Liver (tissue), 9 donors: ENCODE data around the gene MOB3B. TPM values are rescaled to one million over a fixed set of nuclear protein-coding genes. Genes with fewer than 3 reads are reported as not detected.

Experiments used
- DNase-seq: peaks from one replicate; pipeline ENCODE4 v3.0.0-alpha.2; 2017; ENCODE audit warnings: low spot score
- H3K27ac ChIP-seq, 2 donors: one replicate each; pipeline ENCODE4 v1.7.0; 2013; ENCODE audit warnings: inconsistent platforms in 2 of 2, low read length in 2 of 2, control low read depth in 1 of 2, low read depth in 1 of 2, mild to moderate bottlenecking in 1 of 2
- H3K27me3 ChIP-seq, 4 donors: one replicate each; pipeline versions ENCODE4 v1.6.1 to v1.7.0; 2013; ENCODE audit warnings: low read length in 3 of 4, inconsistent platforms in 1 of 4, mild to moderate bottlenecking in 1 of 4, moderate library complexity in 1 of 4; ENCODE audit not compliant: control insufficient read depth in 4 of 4, insufficient read depth in 4 of 4
- H3K36me3 ChIP-seq, 4 donors: one replicate each; pipeline versions ENCODE4 v1.6.1 to v1.7.0; 2013; ENCODE audit warnings: low read length in 3 of 4, mild to moderate bottlenecking in 3 of 4, low read depth in 1 of 4, moderate library complexity in 1 of 4; ENCODE audit not compliant: control insufficient read depth in 4 of 4, insufficient read depth in 3 of 4
- H3K4me1 ChIP-seq, 4 donors: one replicate each; pipeline versions ENCODE4 v1.6.1 to v1.7.0; 2013; ENCODE audit warnings: low read length in 3 of 4, mild to moderate bottlenecking in 3 of 4, moderate library complexity in 1 of 4; ENCODE audit not compliant: control insufficient read depth in 4 of 4, insufficient read depth in 4 of 4
- H3K4me3 ChIP-seq, 3 donors: one replicate each; pipeline versions ENCODE4 v1.6.1 to v1.7.0; 2013; ENCODE audit warnings: low read length in 3 of 3, control low read depth in 1 of 3, low read depth in 1 of 3, mild to moderate bottlenecking in 1 of 3
- H3K9ac ChIP-seq, 2 donors: one replicate each; pipeline ENCODE4 v1.7.0; 2013; ENCODE audit warnings: low read length in 2 of 2, mild to moderate bottlenecking in 2 of 2, moderate library complexity in 2 of 2, control low read depth in 1 of 2, low read depth in 1 of 2
- H3K9me3 ChIP-seq, 4 donors: one replicate each; pipeline versions ENCODE4 v1.6.1 to v1.7.0; 2013; ENCODE audit warnings: low read length in 3 of 4; ENCODE audit not compliant: control insufficient read depth in 4 of 4
- ATF3 ChIP-seq: IDR thresholded peaks from 2 replicates; pipeline ENCODE4 v1.6.1; 2016; ENCODE audit warnings: antibody characterized with exemption
- FOXA1 ChIP-seq: IDR thresholded peaks from 2 replicates; pipeline ENCODE4 v1.6.1; 2016; ENCODE audit warnings: antibody characterized with exemption
- GABPA ChIP-seq, 2 donors: IDR thresholded peaks in 1 of 2; conservative IDR thresholded peaks in 1 of 2; 2 replicates each; pipeline ENCODE4 v1.6.1; 2016; ENCODE audit warnings: antibody characterized with exemption in 2 of 2, mild to moderate bottlenecking in 1 of 2, moderate library complexity in 1 of 2
- HNF4A ChIP-seq, 2 donors: conservative IDR thresholded peaks; 2 replicates each; pipeline ENCODE4 v1.6.1; 2016; ENCODE audit warnings: antibody characterized with exemption in 2 of 2, mild to moderate bottlenecking in 2 of 2
- JUND ChIP-seq, 2 donors: IDR thresholded peaks; 2 replicates each; pipeline ENCODE4 v1.6.1; 2016; ENCODE audit warnings: antibody characterized with exemption in 2 of 2
- MAX ChIP-seq: IDR thresholded peaks from 2 replicates; pipeline ENCODE4 v1.6.1; 2016; ENCODE audit warnings: antibody characterized with exemption
- NR2F2 ChIP-seq: IDR thresholded peaks from 2 replicates; pipeline ENCODE4 v1.6.1; 2016; ENCODE audit warnings: antibody characterized with exemption
- REST ChIP-seq: IDR thresholded peaks from 2 replicates; pipeline ENCODE4 v1.6.1; 2016; ENCODE audit warnings: antibody characterized with exemption, mild to moderate bottlenecking
- TAF1 ChIP-seq: conservative IDR thresholded peaks from 2 replicates; pipeline ENCODE4 v1.6.1; 2016; ENCODE audit warnings: antibody characterized with exemption, mild to moderate bottlenecking
- YY1 ChIP-seq: IDR thresholded peaks from 2 replicates; pipeline ENCODE4 v1.6.1; 2016; ENCODE audit warnings: antibody characterized with exemption, mild to moderate bottlenecking
- ZBTB33 ChIP-seq: IDR thresholded peaks from 2 replicates; pipeline ENCODE4 v1.6.1; 2016; ENCODE audit warnings: antibody characterized with exemption
- WGBS: extraction: QIAGEN DNeasy Blood & Tissue Kit; methylation state at CpG from one replicate; pipeline ENCODE4 v1.1.7; 2013; 5-methylcytosine and 5-hydroxymethylcytosine counted together
- polyA plus RNA-seq, 2 donors: library from polyadenylated mRNA; stranded (reverse) in 1 of 2; unstranded in 1 of 2; fragments of 200-250 nt in 1 of 2; fragments of >200 nt in 1 of 2; fragmentation: Nextera tagmentation in 1 of 2; extraction: Ambion mirVana in 1 of 2; gene quantifications; one replicate each; pipeline versions ENCODE4 v1.2.1 to v1.2.3, GENCODE V29; 2013 to 2015
- total RNA-seq, 2 donors: library from RNA; depleted of rRNA; stranded (reverse); fragments of >200 nt; gene quantifications; one replicate each; pipeline ENCODE4 v1.2.3, GENCODE V29; 2014
- donor health status: healthy.
- donor health status: healthy.
- donor health status: healthy.
- donor health status: healthy.
- donor health status: healthy.

The MOB3B gene
- total and polyA plus RNA-seq, 4 donors: 0.36 to 1.1 (median 0.76) TPM

GRCh38 chr9:27349698-27350080 lies 179.9 kb downstream of the MOB3B start:
- no peaks in the 10 kb centered on the region for H3K27me3 ChIP-seq
- H3K36me3 ChIP-seq: no peaks in the 10 kb centered on the region
- no peaks in the 10 kb centered on the region for H3K4me1 ChIP-seq
- WGBS: 81% methylated on average over 1 of the region's 1 CpG
- H3K27ac ChIP-seq: no peak overlapping the region
- TF ChIP-seq YY1 (no peak), ATF3 (no peak), REST (no peak), GABPA (IDR thresholded peaks at IDR 0.05 in 1 of 2, conservative IDR thresholded peaks at IDR 0.05 in 1 of 2) (no peak), MAX (no peak)
- H3K9me3 ChIP-seq: no peaks in the 10 kb centered on the region
- no peak for DNase-seq
- no peak overlapping the region for H3K9ac ChIP-seq
- no peak overlapping the region for H3K4me3 ChIP-seq

- Histone ChIP-seq H3K36me3 (no peaks in the 10 kb centered on the region), H3K4me1 (no peaks in the 10 kb centered on the region), H3K4me3 (no peak overlapping the region), H3K9me3 (no peaks in the 10 kb centered on the region), H3K27me3 (no peaks in the 10 kb centered on the region), H3K27ac (no peak overlapping the region), H3K9ac (no peak overlapping the region)
- TF ChIP-seq TAF1 (no peak), FOXA1 (no peak), GABPA (IDR thresholded peaks at IDR 0.05 in 1 of 2, conservative IDR thresholded peaks at IDR 0.05 in 1 of 2) (no peak), NR2F2 (no peak), ATF3 (no peak), YY1 (no peak), JUND (IDR thresholded peaks at IDR 0.05) (no peak), HNF4A (conservative IDR thresholded peaks at IDR 0.05) (no peak), ZBTB33 (no peak)
- DNase-seq: no peak
- 74% methylated on average over 5 of the region's 5 CpGs for WGBS
These were observed 180.6 kb downstream of the MOB3B start for GRCh38 chr9:27348785-27349697.
